HG02798 (cell line): ENCODE data around the gene RPS6KA1.
"Not testable (repeated sequence)": the region's sequence is repeated elsewhere in the genome, so short reads cannot be mapped to it uniquely, and the experiment has no call there.

Experiments
- ATAC-seq: cut with Tn5 transposase; IDR thresholded peaks from one replicate; pipeline ENCODE4 v1.9.1; 2021; ENCODE audit warnings: mild to moderate bottlenecking; ENCODE audit not compliant: unreplicated experiment, poor library complexity

Gene RPS6KA1

DNA sequence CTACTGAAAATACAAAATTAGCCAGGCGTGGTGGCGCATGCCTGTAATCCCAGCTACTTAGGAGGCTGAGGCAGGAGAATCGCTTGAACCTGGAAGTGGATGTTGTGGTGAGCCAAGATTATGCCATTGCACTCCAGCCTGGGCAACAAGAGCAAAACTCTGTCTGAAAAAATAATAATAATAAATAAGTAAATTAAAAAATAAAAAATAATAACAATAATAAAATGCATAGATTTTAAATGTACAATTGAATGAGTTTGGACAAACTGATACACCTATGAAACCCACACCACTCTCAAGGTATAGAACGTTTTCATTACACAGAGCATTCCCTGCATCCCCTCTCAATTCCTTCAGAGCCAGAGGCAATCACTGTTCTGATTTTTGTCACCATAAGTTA lies 55.0 kb downstream of the RPS6KA1 start:
- ATAC-seq: not testable (repeated sequence)

DNA sequence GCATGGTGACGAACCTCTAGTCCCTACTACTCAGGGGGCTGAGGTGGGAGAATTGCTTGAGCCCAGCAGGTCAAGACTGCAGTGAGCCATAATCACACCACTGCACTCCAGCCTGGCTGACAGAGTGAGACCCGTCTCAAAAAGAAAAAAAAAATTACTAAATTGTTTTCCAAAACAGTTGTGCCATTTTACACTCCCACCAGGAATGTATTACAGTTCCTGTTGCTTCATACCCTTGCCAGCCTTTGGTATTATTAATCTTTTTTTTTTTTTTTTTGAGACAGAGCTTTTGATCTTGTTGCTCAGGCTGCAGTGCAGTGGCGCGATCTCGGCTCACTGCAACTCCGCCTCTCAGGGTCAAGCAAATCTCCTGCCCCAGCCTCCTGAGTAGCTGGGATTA lies 55.9 kb downstream of the RPS6KA1 start:
- no peak for ATAC-seq

DNA sequence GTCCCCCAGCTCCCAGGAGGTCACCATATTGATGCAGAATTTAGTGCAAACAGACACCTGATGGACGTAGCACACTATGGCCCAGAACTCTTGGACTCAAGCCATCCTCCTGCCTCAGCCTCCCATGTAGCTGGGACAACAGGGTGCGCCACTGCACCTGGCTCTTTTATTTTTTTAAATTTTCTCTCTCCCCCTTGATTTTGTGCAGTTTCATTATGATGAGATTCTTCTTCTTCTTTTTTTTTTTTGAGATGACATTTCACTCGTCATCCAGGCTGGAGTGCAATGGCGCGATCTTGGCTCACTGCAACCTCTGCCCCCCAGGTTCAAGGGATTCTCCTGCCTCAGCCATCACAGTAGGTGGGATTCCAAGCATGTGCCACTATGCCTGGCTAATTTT lies 63.8 kb downstream of the RPS6KA1 start:
- no peak for ATAC-seq

DNA sequence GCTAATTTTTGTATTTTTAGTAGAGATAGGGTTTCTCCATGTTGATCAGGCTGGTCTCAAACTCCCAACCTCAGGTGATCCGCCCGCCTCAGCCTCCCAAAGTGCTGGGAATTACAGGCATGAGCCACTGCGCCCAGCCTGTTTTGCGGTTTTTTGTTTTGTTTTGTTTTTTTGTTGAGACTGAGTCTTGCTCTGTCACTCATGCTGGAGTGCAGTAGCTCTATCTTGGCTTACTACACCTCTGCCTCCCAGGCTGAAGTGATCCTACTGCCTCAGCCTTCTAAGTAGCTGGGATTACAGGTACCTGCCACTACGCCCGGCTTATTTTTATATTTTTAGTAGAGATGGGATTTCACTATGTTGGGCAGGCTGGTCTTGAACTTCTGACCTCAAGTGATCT lies 65.0 kb downstream of the RPS6KA1 start:
- ATAC-seq: not testable (repeated sequence)

DNA sequence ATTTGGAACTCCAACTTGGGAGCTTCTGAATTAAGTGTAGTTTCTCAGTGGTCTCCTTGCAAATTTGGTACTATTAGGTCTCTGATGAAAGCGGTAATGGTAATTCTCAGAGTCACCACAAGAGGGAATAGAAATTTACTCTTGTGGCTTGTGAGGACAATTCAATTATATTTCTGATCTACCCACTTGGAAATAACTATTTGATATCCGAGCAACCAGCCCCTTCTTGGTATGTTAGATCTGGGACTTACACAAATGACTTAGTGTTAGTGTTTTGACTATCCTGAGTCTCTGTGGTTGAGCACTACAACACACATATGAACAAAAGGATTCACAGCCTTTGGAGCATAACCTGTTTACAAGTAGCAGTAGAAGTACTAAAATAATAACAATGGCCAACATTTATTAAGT lies 68.1 kb downstream of the RPS6KA1 start:
- ATAC-seq: no peak

DNA sequence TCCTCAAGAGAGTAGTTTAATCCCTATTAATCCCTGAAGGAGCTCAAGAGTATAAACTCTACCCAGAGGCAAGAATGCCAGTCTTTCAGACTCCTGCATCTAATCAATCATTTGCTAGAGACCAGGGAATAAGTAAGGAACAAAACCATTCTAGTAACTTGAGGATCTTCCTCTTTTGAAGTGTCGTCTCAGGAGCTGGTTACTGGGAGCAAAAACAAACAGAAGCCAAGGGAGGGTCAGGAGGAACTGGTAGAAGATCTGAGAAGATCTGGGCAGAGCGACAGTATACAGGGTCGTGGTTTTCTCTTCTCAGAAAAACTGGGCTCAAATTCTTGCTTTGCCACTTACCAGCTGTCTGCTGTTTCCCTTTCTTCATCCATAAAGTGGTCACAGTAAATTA lies 69.3 kb downstream of the RPS6KA1 start:
- ATAC-seq: no peak

DNA sequence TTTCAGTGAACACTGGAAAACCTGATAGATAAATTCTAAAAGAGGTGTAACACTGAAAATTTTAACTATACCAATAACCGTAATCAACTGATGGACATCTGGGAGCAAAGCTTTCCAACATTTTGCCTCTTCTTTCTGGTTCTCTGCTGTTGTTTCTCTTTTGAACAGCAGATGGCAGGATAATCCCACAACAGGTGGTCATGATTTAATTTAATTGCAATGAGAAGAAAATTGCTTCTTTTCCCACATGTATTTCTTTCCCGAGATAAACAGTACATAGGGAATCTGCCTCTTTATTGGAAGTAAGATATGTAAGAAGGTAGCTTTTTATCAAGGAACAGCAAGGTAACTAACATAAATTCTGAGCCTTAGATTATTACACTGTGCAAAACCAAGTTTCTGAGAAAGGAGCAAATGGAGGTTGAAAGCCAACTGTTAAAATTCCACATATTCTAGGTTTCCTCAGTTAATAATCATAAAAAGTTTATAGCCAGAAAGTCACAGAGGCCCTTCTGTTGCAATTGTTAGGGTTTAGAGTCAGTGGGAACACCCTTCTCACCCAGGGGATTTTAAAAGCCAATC lies 72.9 kb downstream of the RPS6KA1 start:
- ATAC-seq: no peak

DNA sequence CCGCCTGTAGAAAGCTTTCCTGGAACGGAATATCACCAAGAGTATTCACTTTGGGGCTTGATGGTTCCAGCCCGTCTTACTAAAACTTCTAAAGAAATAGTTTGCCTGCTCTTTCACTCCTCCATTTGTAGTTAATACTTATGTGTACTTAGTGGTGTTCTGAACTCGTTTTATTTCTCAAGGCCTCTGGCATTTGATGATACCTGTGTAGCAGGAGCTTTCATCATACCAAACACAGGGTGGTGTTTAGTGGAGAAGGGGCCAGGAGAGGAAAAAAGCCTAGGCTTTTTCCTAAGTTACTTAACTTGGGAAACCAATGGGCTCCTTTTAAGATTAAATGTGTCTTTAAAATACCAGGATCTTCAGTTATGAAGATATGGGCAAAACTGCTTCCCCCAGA lies 74.3 kb downstream of the RPS6KA1 start:
- ATAC-seq: no peak

DNA sequence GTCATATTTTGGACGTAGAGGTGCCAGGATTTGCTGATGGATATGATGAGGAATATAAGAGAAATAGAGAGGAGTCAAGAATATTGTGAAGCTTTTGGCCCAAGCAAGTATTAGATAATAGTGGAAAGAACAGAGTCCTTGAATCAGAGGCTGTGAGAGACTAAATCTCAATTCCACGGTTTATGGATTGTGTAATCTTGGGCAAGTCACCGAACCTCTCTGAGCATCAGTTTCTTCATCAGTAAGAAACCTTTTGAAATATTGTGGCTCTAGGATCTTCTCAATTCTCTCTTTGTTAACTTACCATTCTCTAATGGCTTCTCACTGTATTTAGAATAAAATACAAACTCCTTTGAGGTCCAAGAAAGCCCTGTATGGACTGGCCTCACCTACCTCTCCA lies 77.6 kb downstream of the RPS6KA1 start:
- no peak for ATAC-seq

DNA sequence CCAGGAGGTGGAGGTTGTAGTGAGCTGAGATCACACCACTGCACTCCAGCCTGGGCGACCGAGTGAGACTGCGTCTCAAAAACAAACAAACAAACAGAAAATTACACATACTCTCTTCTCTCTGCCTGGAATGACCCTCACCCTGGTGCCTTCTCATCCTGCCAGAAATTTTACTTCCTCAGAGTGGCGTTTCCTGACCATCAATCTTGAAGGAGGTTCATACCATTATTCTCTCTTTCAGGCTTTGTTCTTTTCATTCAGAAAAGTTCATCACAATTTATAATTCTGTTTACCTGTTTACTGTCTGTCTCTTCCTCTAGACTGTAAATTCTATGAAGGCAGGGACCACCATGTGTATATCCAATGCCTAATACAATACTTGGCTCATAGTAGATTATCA lies 79.3 kb downstream of the RPS6KA1 start:
- no peak for ATAC-seq

DNA sequence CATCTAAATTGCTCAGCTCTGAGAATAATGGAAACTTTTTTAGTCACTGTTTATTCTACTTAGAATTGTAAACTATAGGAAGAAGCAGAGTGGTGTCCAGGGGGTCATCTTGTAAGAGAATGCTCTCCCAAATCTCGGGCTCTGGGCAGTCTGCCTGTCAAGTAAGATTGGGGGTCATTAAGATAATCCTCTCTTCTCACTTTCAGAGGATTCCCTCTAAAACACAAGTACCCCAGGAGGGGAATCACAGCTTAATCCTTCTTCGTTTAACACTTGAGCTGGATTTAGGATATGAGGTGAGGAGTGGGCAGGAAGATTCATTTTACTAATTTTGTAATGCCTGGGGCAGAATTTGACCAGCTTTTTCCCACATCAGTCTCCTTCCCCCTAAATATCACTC lies 81.2 kb downstream of the RPS6KA1 start:
- no peak for ATAC-seq

DNA sequence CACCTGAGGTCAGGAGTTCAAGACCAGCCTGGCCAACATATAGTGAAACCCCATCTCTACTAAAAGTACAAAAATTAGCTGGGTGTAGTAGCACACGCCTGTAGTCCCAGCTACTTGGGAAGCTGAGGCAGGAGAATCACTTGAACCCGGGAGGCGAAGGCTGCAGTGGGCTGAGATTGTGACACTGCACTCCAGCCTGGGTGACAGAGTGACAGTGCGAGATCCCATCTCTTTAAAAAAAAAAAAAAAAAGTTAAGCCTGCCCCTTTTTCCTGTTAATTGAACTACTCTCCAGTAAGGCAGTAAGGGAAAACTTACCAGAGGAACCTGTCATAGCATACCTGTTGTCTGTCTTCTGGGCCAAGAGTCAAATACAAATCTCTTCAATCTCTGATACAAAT lies 83.1 kb downstream of the RPS6KA1 start:
- ATAC-seq: not testable (repeated sequence)

DNA sequence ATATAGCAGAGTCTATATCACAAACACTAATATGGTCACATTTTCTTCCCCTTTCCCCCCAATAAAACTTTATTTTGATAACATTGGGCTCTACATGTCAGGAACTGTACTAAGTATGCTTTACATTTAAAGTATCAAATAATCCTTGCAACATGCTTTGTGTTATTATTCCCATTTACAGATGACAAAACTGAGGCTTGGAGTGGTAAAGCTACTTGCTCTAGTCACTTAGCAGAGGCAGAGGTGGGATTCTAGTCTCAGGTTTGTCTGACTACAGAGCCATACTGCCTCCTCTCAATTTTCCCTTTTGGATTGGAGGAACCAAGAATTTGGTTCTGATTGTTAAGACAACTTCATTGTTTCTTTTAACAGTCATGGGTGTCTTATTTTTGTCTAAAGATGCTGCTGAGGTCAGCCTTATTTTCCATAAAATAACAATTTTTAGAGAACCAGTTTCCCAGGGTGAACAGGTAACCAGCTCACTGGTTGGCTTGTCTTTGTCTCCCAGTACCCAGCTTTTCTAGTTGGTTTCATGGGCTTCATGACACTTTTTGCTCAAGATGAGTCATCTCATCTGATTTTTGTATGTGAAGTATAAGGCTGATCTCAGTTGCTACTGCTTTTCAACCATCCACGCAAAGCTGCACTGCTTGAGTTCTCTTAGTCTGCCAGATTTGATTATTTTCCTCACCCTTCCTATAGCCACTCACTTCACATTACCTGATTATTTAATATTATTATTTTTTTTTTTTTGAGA lies 85.3 kb downstream of the RPS6KA1 start:
- ATAC-seq: no peak

DNA sequence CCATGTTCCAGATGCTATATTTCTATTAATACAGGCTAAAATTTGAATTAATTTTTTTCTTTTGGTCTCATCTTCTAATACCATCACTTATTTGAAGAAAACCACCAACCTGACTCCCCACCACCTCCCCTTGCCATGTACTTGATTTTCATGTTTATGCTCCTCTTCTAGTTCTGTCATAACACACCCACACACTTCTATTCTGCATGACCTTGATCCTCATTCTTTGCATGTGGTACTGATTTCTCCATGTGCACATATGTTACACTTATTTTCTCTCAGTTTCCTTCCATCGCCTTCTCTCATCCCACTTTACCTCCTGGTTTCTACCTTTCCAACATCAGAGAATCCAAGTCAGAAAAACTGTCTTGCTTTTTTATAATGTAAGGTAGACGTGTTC lies 87.3 kb downstream of the RPS6KA1 start:
- ATAC-seq: no peak

DNA sequence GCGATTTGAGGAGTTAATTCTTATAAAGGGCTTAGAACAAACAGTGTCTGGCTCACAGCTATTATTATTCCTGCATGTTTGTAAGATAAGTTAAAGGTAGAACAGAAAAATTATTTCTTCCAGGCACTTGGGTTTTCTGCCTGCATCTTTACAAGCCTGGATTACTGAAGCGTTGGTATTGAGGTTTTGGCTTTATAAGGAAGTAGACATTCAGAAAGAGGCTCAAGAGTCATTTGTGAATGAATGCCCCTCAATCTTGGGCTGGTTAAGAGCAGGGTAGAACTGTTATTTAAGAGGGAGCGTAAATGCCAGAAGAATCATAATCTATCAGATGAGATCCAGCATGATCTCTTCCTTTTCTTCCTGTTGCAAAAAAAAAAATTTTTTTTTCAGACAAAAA lies 89.0 kb downstream of the RPS6KA1 start:
- ATAC-seq: no peak
